Naive thymus-derived CD4-positive, alpha-beta T cell (primary cell): ENCODE measurements around the gene LMAN1L. TPM values are rescaled to one million over a fixed set of nuclear protein-coding genes. Genes with fewer than 3 reads are reported as not detected.

Experiments
- ATAC-seq: fragments of 150-1000 bp; cut with Tn5 transposase; 2 replicates; pipeline ENCODE4 v1.10.0; 2021; ENCODE audit warnings: mild to moderate bottlenecking, moderate library complexity
- CTCF ChIA-PET: fragments of 350-600 bp; sonication (Branson Sonifier 250); formaldehyde crosslinking; loops from one replicate; lab custom pipeline; 2021; ENCODE audit warnings: antibody characterized with exemption; lab: Charles Lee
- POLR2A ChIA-PET: fragments of 350-600 bp; sonication (Branson Sonifier 250); formaldehyde crosslinking; loops from one replicate; lab custom pipeline; 2021; ENCODE audit warnings: antibody characterized with exemption, inconsistent platforms; lab: Charles Lee
- DNase-seq, 9 donors: peaks; one replicate each; pipeline versions ENCODE4 v3.0.0 to v3.0.0-alpha.2; 2020 to 2022; ENCODE audit warnings: mixed read lengths in 1 of 9
- H3K27ac ChIP-seq: one replicate; pipeline ENCODE4 v1.7.0; 2013; ENCODE audit warnings: mild to moderate bottlenecking, low read depth, low read length, moderate library complexity
- H3K27me3 ChIP-seq, 2 donors: one replicate each; pipeline ENCODE4 v1.7.0; 2013; ENCODE audit warnings: low read length in 2 of 2, mild to moderate bottlenecking in 2 of 2, moderate library complexity in 2 of 2; ENCODE audit not compliant: control insufficient read depth in 2 of 2, insufficient read depth in 2 of 2
- H3K36me3 ChIP-seq, 3 experiments: 1 replicate in 2 of 3; 2 replicates in 1 of 3; pipeline ENCODE4 v1.7.0; 2013; ENCODE audit warnings: low read length in 3 of 3, mild to moderate bottlenecking in 3 of 3, moderate library complexity in 1 of 3; ENCODE audit not compliant: insufficient read depth in 3 of 3, control insufficient read depth in 2 of 3
- H3K4me1 ChIP-seq, 2 donors: one replicate each; pipeline ENCODE4 v1.7.0; 2013; ENCODE audit warnings: low read length in 2 of 2, mild to moderate bottlenecking in 2 of 2, moderate library complexity in 1 of 2; ENCODE audit not compliant: control insufficient read depth in 2 of 2, insufficient read depth in 2 of 2
- H3K4me3 ChIP-seq: 2 replicates; pipeline ENCODE4 v1.7.0; 2013; ENCODE audit warnings: mild to moderate bottlenecking, low read length
- H3K9me3 ChIP-seq, 3 experiments: 1 replicate in 2 of 3; 2 replicates in 1 of 3; pipeline ENCODE4 v1.7.0; 2013; ENCODE audit warnings: low read length in 3 of 3; ENCODE audit not compliant: control insufficient read depth in 2 of 3
- H3K27ac Mint-ChIP-seq, 9 donors: one replicate each; pipeline ENCODE4 v1.8.0; 2020 to 2022; ENCODE audit warnings: mixed read lengths in 9 of 9, mild to moderate bottlenecking in 8 of 9, moderate library complexity in 5 of 9, inconsistent platforms in 2 of 9
- H3K27me3 Mint-ChIP-seq, 5 donors: one replicate each; pipeline ENCODE4 v1.8.0; 2021 to 2022; ENCODE audit warnings: mixed read lengths in 5 of 5, mild to moderate bottlenecking in 1 of 5
- H3K36me3 Mint-ChIP-seq, 5 donors: one replicate each; pipeline ENCODE4 v1.8.0; 2020 to 2022; ENCODE audit warnings: mixed read lengths in 5 of 5, mild to moderate bottlenecking in 3 of 5, inconsistent platforms in 1 of 5
- H3K4me1 Mint-ChIP-seq, 7 donors: one replicate each; pipeline ENCODE4 v1.8.0; 2020 to 2022; ENCODE audit warnings: mixed read lengths in 7 of 7, mild to moderate bottlenecking in 3 of 7, inconsistent platforms in 1 of 7
- H3K4me3 Mint-ChIP-seq, 10 donors: one replicate each; pipeline ENCODE4 v1.8.0; 2020 to 2022; ENCODE audit warnings: mild to moderate bottlenecking in 10 of 10, mixed read lengths in 10 of 10, moderate library complexity in 6 of 10, inconsistent platforms in 2 of 10
- H3K9me3 Mint-ChIP-seq, 11 donors: one replicate each; pipeline ENCODE4 v1.8.0; 2020 to 2022; ENCODE audit warnings: mixed read lengths in 11 of 11, mild to moderate bottlenecking in 4 of 11, inconsistent platforms in 1 of 11, moderate library complexity in 1 of 11
- intact Hi-C, 2 donors: fragments of 100-400 bp; cut with micrococcal nuclease; formaldehyde crosslinking; loops; one replicate each; pipeline ENCODE4 v1.15.1; 2023
- polyA plus RNA-seq, 2 donors: library from polyadenylated mRNA; unstranded; fragments of 300-500 nt; fragmentation: Illumina TruSeq; gene quantifications; one replicate each; pipeline ENCODE4 v1.2.3, GENCODE V29; 2021
- total RNA-seq, 6 experiments: library from RNA in 5 of 6; stranded (reverse) in 5 of 6; gene quantifications; 1 replicate in 5 of 6; 2 replicates in 1 of 6; pipeline ENCODE4 v1.2.3 and lab custom pipeline; 2021 to 2026

LMAN1L gene
- total and polyA plus RNA-seq, 7 experiments from 2014 or later, result 0.35 to 2.4 (median 1.3) TPM; not detected in 2

GRCh38 chr15:74869726-74870407 lies 57.2 kb downstream of the LMAN1L start:
- POLR2A ChIA-PET, result interaction anchor here (0.9 to 5.1 kb wide), 11 partner anchors 9 to 88 kb away, joined by 3 to 45 read pairs (median 8); partner anchors contain the start of genes CSK, FAM219B, MPI and ULK3
- CTCF ChIA-PET, result interaction anchor here (0.6 to 5.0 kb wide), 6 partner anchors 23 to 99 kb away, joined by 5 to 30 read pairs (median 6); no protein-coding TSS in a partner anchor
- intact Hi-C loops, result loop anchor here (5.0 to 10.0 kb wide), 3 partner anchors 83 to 585 kb away; partner anchors contain the start of gene SIN3A (in 2 of the 2)
- DNase-seq, result peak in 1 of 9 donors; percentile 48
- H3K4me3 Mint-ChIP-seq, result peak overlapping the region; percentile 72 to 100 (median 88)
- peak overlapping the region; percentile 60 to 99 (median 90) for H3K27ac Mint-ChIP-seq
- H3K27me3 Mint-ChIP-seq, result no peaks in the 10 kb centered on the region
- Histone ChIP-seq H3K36me3 (peaks cover 0 to 7% (median 0%) of the 10 kb centered on the region in 3 experiments), H3K27ac (peak overlapping the region; percentile 64), H3K27me3 (no peaks in the 10 kb centered on the region), H3K4me1 (peaks cover 62 to 63% of the 10 kb centered on the region in 2 donors), H3K4me3 (peak overlapping the region; percentile 12), H3K9me3 (no peaks in the 10 kb centered on the region)
- peaks cover 5 to 43% (median 14%) of the 10 kb centered on the region in 5 donors for H3K36me3 Mint-ChIP-seq
- H3K9me3 Mint-ChIP-seq, result peaks cover 0 to 4% (median 0%) of the 10 kb centered on the region in 11 donors
- peak; percentile 8 for ATAC-seq
- peaks cover 53 to 86% (median 74%) of the 10 kb centered on the region in 7 donors for H3K4me1 Mint-ChIP-seq

GRCh38 chr15:74870436-74871215 lies 58.0 kb downstream of the LMAN1L start:
- no peaks in the 10 kb centered on the region for H3K27me3 Mint-ChIP-seq
- ChIA-PET CTCF (interaction anchor here (1.0 to 5.0 kb wide), 7 partner anchors 10 to 90 kb away, joined by 4 to 30 read pairs (median 6); no protein-coding TSS in a partner anchor), POLR2A (interaction anchor here (0.6 to 5.1 kb wide), 14 partner anchors 9 to 1033 kb away, joined by 3 to 45 read pairs (median 6); partner anchors contain the start of genes CSK, FAM219B, MPI and ULK3)
- H3K4me1 ChIP-seq, result peaks cover 59 to 62% of the 10 kb centered on the region in 2 donors
- H3K27ac ChIP-seq, result peak overlapping the region; percentile 64
- peaks cover 0 to 4% (median 0%) of the 10 kb centered on the region in 11 donors for H3K9me3 Mint-ChIP-seq
- H3K4me3 ChIP-seq, result peak overlapping the region; percentile 12
- H3K27ac Mint-ChIP-seq, result peak overlapping the region; percentile 68 to 99 (median 90)
- no peaks in the 10 kb centered on the region for H3K27me3 ChIP-seq
- no peak for DNase-seq
- peaks cover 5 to 43% (median 14%) of the 10 kb centered on the region in 5 donors for H3K36me3 Mint-ChIP-seq
- H3K4me3 Mint-ChIP-seq, result peak overlapping the region; percentile 81 to 100 (median 93)
- H3K4me1 Mint-ChIP-seq, result peaks cover 47 to 80% (median 68%) of the 10 kb centered on the region in 7 donors
- intact Hi-C loops, result loop anchor here (5.0 to 10.0 kb wide), 3 partner anchors 83 to 584 kb away; partner anchors contain the start of gene SIN3A (in 2 of the 2)
- no peak for ATAC-seq
- H3K36me3 ChIP-seq, result peaks cover 0 to 7% (median 0%) of the 10 kb centered on the region in 3 experiments
- H3K9me3 ChIP-seq, result no peaks in the 10 kb centered on the region

- Mint-ChIP-seq H3K9me3 (peaks cover 0 to 4% (median 0%) of the 10 kb centered on the region in 11 donors), H3K27me3 (peaks cover 0 to 8% (median 0%) of the 10 kb centered on the region in 5 donors), H3K4me1 (peaks cover 37 to 59% (median 50%) of the 10 kb centered on the region in 7 donors), H3K36me3 (peaks cover 4 to 31% (median 12%) of the 10 kb centered on the region in 5 donors), H3K27ac (peak overlapping the region; percentile 88 to 99 (median 96)), H3K4me3 (peak overlapping the region; percentile 92 to 100 (median 98))
- Histone ChIP-seq H3K36me3 (peaks cover 0 to 7% (median 0%) of the 10 kb centered on the region in 3 experiments), H3K27me3 (no peaks in the 10 kb centered on the region), H3K4me3 (peak overlapping the region; percentile 86), H3K4me1 (peaks cover 43 to 44% of the 10 kb centered on the region in 2 donors), H3K27ac (peak overlapping the region; percentile 98), H3K9me3 (no peaks in the 10 kb centered on the region)
- intact Hi-C loops, result loop anchor here (1.0 to 10.0 kb wide), 15 partner anchors 17 to 582 kb away; partner anchors contain the start of genes CLK3 (in 2 of the 2), COX5A (in 2 of the 2), FAM219B (in 2 of the 2) and SIN3A (in 2 of the 2)
- CTCF ChIA-PET, result no interaction called here
- ATAC-seq, result no peak
- POLR2A ChIA-PET, result interaction anchor here (1.1 to 2.9 kb wide), 3 partner anchors 20 to 29 kb away, joined by 3 to 20 read pairs (median 4); partner anchors contain the start of gene ULK3
- no peak for DNase-seq
These were observed 60.0 kb downstream of the LMAN1L start for GRCh38 chr15:74872702-74873035.

- DNase-seq (peak; percentile 83 to 94 (median 91)), ATAC-seq (peak; percentile 95)
- intact Hi-C loops, result loop anchor here (1.0 to 10.0 kb wide), 15 partner anchors 16 to 582 kb away; partner anchors contain the start of genes CLK3 (in 2 of the 2), COX5A (in 2 of the 2), FAM219B (in 2 of the 2) and SIN3A (in 2 of the 2)
- H3K4me1 ChIP-seq, result peaks cover 38 to 39% of the 10 kb centered on the region in 2 donors
- Mint-ChIP-seq H3K9me3 (peaks cover 0 to under 1% (median 0%) of the 10 kb centered on the region in 11 donors), H3K27me3 (peaks cover 0 to 8% (median 0%) of the 10 kb centered on the region in 5 donors), H3K4me3 (peak within 1 kb of the TSS; percentile 92 to 100 (median 98)), H3K27ac (peak within 1 kb of the TSS; percentile 88 to 99 (median 96)), H3K36me3 (peaks cover 4 to 26% (median 7%) of the 10 kb centered on the region in 5 donors), H3K4me1 (peaks cover 31 to 54% (median 45%) of the 10 kb centered on the region in 7 donors)
- CTCF ChIA-PET, result interaction anchor here (0.7 to 1.3 kb wide), 3 partner anchors 16 to 28 kb away, joined by 3 to 7 read pairs (median 4); no protein-coding TSS in a partner anchor
- peak within 1 kb of the TSS; percentile 98 for H3K27ac ChIP-seq
- peak within 1 kb of the TSS; percentile 86 for H3K4me3 ChIP-seq
- H3K9me3 ChIP-seq, result no peaks in the 10 kb centered on the region
- H3K36me3 ChIP-seq, result peaks cover 0 to 7% (median 0%) of the 10 kb centered on the region in 3 experiments
- POLR2A ChIA-PET, result interaction anchor here (0.6 to 2.9 kb wide), 13 partner anchors 10 to 69 kb away, joined by 3 to 20 read pairs (median 3); partner anchors contain the start of genes MPI and ULK3
- no peaks in the 10 kb centered on the region for H3K27me3 ChIP-seq
These were observed 60.6 kb downstream of the LMAN1L start, which contains the start of gene SCAMP2 for GRCh38 chr15:74873036-74873755. Gene SCAMP2 (minus strand): TSS chr15:74873365. CDS start chr15:74873255, 110 bp downstream.

GRCh38 chr15:74873756-74874424 lies 61.3 kb downstream of the LMAN1L start:
- intact Hi-C loops, result loop anchor here (1.0 to 10.0 kb wide), 15 partner anchors 15 to 581 kb away; partner anchors contain the start of genes CLK3 (in 2 of the 2), COX5A (in 2 of the 2), FAM219B (in 2 of the 2) and SIN3A (in 2 of the 2)
- POLR2A ChIA-PET, result interaction anchor here (0.6 to 2.9 kb wide), 13 partner anchors 9 to 70 kb away, joined by 3 to 20 read pairs (median 4); partner anchors contain the start of genes MPI and ULK3
- CTCF ChIA-PET, result interaction anchor here (0.7 to 1.3 kb wide), 3 partner anchors 15 to 28 kb away, joined by 3 to 7 read pairs (median 4); no protein-coding TSS in a partner anchor
- Histone ChIP-seq H3K9me3 (no peaks in the 10 kb centered on the region), H3K4me1 (peaks cover 32% of the 10 kb centered on the region in 2 donors), H3K36me3 (peaks cover 0 to 7% (median 0%) of the 10 kb centered on the region in 3 experiments), H3K27ac (peak overlapping the region; percentile 98), H3K4me3 (peak overlapping the region; percentile 86), H3K27me3 (no peaks in the 10 kb centered on the region)
- DNase-seq (peak in 1 of 9 donors; percentile 31), ATAC-seq (no peak)
- peaks cover 29 to 48% (median 39%) of the 10 kb centered on the region in 7 donors for H3K4me1 Mint-ChIP-seq
- peak overlapping the region; percentile 92 to 100 (median 98) for H3K4me3 Mint-ChIP-seq
- peaks cover 0 to 8% (median 0%) of the 10 kb centered on the region in 5 donors for H3K27me3 Mint-ChIP-seq
- no peaks in the 10 kb centered on the region for H3K9me3 Mint-ChIP-seq
- peak overlapping the region; percentile 88 to 99 (median 96) for H3K27ac Mint-ChIP-seq
- peaks cover 4 to 20% (median 7%) of the 10 kb centered on the region in 5 donors for H3K36me3 Mint-ChIP-seq
